GM12892 (cell line): ENCODE results near the gene ALDH18A1.

Experiments
- DNase-seq: peaks from one replicate; pipeline ENCODE4 v3.0.0; 2011; ENCODE audit not compliant: insufficient read length
- FAIRE-seq: peaks from 2 replicates; lab custom pipeline; 2011; peaks lifted over from hg19 to GRCh38; lab: Jason Lieb, UNC
- POLR2A ChIP-seq: IDR thresholded peaks from 2 replicates; pipeline ENCODE4 v1.6.1; 2011; ENCODE audit warnings: low read depth, low read length, control low read depth
- POLR2AphosphoS5 ChIP-seq: IDR thresholded peaks from 2 replicates; pipeline ENCODE4 v1.6.1; 2011; ENCODE audit warnings: low read depth, low read length, control low read depth
- TAF1 ChIP-seq: IDR thresholded peaks from 2 replicates; pipeline ENCODE4 v1.6.1; 2011; ENCODE audit warnings: low read depth, mild to moderate bottlenecking, control low read depth, low read length, borderline replicate concordance

ALDH18A1 gene

DNA sequence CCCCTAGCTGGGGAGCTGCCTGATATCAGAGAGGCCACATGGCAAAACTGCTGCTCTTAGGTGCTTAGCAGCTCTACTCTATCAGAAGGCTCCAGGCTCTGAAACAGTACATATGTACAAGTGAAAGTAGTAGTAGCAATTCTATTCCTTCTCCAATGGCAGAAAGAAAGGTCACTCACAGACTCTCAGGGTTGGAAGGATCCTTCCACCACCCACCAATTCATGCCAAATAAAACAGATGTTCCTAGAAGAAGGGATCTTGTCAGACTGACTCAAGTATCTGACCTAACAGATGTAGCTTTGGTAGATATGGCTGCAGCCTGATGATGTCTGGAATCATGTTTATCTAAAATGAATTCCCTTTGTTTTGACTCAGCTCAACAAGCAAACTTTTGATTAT, 8.0 kb upstream of the ALDH18A1 start:
- DNase-seq, result no peak
- TF ChIP-seq TAF1 (no peak), POLR2AphosphoS5 (no peak), POLR2A (no peak)
- no peak for FAIRE-seq

DNA sequence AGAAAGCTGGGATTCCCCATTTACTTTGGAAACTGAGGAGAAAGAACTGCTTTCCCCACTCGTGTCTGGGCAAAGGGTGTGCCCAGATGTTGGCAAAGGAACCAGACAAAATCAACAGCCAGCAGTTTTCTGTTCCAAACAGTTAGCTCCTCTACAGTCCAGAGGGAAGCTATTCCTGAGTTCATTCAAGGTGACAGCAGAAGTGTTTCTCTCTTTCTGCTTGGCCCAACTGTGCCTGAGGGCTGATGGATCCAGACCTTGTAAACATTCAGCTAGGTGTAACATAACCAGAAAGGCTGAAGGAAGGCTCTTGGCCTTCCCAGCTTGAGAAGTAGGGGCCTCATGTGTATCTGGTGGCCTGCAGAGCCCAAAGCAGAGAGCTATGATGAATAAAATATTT, 7.0 kb upstream of the ALDH18A1 start:
- FAIRE-seq (no peak), DNase-seq (no peak)
- TF ChIP-seq POLR2AphosphoS5 (no peak), TAF1 (no peak), POLR2A (no peak)

DNA sequence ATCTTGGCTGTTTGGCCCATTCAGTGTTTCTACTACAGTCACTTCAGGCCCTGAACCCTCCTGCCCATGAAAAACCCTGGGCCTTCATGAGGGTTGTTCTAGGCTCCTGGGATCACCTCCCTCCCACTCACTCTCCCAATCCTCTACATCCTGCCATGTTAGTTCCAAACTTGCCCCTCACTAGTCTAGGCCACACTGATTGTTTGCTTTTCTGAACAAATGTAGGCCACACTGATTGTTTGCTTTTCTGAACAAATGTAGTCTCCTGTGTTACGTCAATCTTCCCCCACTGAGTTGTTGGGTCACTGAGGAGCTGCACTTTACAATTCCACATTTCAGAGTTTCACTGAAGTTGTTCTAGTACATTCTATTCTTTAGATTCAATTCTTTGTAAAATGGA, 5.3 kb upstream of the ALDH18A1 start:
- DNase-seq, result no peak
- no peak for FAIRE-seq
- TF ChIP-seq POLR2AphosphoS5 (no peak), TAF1 (no peak), POLR2A (no peak)

DNA sequence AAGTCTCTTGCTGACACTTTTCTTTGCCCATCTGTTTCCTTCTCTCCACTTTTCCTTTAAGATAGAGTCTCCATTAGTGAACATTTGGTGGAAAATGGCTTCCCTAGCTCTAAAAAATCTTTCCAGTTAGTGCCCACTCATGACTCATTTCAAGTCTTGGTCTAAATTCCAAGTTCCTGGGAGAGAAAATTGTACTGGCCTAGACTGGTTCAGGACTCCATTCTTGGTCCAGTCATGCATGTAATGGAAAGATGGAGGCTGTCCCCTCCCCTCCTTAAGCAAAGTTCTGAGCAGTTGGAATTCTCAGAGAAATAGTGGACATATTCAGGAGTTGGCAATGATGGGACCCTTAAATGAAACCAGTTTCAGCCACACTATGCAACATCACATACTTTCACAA, 3.8 kb upstream of the ALDH18A1 start:
- no peak for FAIRE-seq
- TF ChIP-seq POLR2AphosphoS5, result no peak
- no peak for TF ChIP-seq TAF1
- no peak for TF ChIP-seq POLR2A
- DNase-seq, result no peak

DNA sequence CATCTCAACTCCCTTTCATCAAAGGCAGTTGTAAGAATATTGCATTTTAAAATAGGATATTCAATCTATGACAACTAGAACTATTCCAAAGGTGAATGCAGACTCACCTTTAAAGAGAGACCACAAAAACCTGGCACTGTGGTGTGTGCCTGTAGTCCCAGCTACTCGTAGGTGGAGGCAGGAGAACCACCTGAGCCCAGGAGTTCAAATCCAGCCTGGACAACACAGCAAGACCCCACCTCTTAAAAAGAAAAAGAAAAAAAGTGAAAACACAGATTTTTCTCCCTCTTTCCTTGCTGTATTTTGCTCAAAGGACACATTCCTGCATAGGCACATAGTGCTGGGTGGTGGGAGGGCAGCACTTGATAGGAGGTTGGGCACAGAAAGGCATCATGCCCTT, 739 bp upstream of the ALDH18A1 start:
- FAIRE-seq, result peak; percentile 48
- DNase-seq, result no peak
- no peak for TF ChIP-seq POLR2AphosphoS5
- no peak for TF ChIP-seq TAF1
- no peak for TF ChIP-seq POLR2A

DNA sequence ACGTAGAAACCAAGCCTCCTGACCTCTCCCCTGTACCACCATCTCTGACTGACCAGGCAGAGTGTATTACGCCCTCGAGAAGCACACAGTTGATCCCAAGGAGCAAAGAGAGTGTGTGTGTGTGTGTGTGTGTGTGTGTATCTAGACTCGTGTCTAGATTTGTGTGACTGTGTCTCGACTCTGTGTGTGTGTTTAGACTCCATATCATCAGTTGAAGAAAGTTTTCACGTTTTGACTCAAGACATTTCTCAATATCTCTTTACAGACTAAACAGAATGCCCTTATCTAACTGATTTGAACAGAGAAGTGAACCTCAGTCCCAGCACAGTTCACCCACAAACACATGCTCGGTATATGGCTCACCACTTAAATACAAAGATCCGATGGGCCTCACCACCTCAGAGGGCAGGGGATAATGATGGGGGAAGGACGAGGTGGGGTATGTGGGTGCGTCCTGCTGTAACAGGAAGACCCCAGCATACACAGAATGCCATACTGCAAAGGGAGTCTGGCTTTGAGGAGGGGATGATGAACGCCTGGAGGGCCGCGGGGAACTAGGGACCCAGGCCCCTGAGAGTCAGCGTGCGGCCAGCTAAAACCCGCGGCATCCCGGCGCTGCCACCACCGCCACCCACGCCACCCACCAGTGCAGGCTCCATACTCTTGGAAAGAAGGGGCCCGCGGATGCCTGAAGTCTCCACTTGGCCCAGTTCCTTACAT, 780 bp downstream of the ALDH18A1 start:
- DNase-seq (no peak), FAIRE-seq (peak; percentile 93)
- TF ChIP-seq TAF1, result no peak
- TF ChIP-seq POLR2AphosphoS5, result no peak
- TF ChIP-seq POLR2A, result no peak

DNA sequence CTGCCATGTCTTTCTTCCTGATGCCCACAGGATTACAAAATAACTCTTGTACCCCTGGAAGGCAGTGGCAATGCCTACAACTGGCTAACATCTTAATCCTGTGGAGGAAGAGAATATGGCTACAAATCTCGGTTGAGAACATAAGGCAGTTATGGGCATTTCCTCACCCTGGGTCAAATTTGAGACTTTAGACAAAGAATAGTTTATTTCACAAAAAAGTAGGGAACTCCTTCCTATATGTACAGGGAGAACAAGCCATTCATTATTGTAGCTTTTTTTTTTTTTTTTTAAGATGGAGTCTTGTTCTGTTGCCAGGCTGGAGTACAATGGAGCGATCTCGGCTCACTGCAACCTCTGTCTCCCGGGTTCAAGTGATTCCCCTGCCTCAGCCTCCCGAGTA, 2.6 kb downstream of the ALDH18A1 start:
- DNase-seq (no peak), FAIRE-seq (no peak)
- TF ChIP-seq TAF1 (no peak), POLR2A (no peak), POLR2AphosphoS5 (no peak)

DNA sequence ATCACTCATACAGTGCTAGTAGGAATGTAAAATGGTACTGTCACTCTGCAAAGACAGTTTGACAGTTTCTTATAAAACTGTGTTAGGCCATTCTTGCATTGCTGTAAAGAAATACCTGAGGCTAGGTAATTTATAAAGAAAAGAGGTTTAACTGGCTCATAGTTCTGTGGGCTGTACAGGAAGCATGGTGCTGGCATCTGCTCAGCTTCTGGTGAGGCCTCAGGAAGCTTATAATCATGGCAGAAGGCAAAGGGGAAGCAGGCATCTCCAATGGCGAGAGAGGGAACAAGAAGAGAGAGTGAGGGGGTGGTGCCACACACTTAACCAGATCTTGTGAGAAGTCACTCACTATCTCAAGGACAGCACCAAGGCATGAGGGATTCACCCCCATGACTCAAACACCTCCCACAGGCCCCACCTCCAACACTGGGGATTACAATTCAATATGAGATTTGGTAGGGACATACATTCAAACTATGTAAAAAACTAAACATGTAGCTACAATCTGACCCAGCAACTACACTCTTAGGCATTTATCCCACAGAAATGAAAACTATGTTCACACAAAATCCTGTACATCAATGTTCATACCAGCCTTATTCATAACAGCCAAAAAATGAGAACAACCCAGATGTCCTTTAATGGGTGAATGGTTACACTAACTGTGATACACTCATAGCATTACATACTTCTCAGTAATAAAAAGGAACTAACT, 5.0 kb downstream of the ALDH18A1 start:
- FAIRE-seq, result no peak
- TF ChIP-seq POLR2A, result no peak
- TF ChIP-seq POLR2AphosphoS5, result no peak
- no peak for TF ChIP-seq TAF1

DNA sequence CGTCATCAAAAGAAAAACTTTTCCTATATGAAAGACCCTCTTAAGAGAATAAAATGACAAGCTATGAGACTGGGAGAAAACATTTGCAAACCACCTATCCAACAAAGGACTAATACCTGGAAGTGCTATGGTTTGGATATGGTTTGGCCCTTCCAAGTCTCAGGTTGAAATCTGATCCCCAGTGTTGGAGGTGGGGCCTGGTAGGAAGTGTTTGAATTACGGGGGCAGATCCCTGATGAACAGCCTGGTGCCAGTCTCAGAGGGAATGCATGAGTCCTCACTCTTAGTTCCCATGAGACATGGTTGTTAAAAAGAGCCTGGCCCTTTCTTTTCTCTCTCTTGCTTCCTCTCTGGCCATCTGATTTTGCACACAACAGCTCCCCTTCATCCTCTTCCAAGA, 6.3 kb downstream of the ALDH18A1 start:
- no peak for FAIRE-seq
- no peak for TF ChIP-seq TAF1
- TF ChIP-seq POLR2AphosphoS5, result no peak
- TF ChIP-seq POLR2A, result no peak
- DNase-seq, result no peak

More for the DNA sequence above, 5.0 kb downstream of the ALDH18A1 start:
- DNase-seq, result no peak

DNA sequence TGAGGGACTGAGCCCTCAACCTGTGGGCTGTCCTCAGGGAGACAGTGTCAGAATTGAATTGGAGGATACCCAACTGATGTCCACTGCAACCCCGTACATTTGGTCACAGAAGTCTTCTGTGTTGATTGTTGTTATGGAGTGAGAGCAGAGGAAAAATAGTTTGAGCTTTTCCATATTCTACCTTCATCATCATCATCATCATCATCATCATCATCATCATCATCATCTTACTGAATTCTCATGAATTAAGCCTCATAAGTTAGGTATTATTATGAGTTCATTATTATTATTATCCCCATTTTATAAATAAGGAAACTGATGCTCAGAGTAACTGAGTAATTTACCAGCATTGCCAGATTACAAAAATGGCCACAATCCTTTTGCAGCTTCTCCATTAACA, 8.4 kb downstream of the ALDH18A1 start:
- TF ChIP-seq TAF1 (no peak), POLR2AphosphoS5 (no peak), POLR2A (no peak)

DNA sequence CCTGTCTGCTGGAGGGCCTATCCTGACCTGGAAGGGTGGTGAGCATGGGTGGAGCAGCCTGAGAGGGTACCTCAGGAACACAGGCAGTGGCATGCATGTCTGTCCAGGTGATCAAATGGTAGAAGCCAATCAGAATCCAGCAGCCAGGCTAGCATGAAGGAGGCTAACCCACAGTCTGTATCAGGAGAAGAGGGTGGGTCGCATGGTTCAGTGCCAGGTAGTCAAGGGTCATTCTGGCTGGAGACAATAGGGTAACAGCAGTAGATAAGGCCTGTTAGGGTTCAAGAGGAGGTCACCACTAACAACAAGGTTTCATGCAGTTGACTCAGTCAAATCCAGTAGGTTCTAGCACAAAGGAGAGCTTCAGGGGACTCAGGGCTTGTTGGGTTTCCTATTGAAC, 10.4 kb downstream of the ALDH18A1 start:
- TF ChIP-seq TAF1 (no peak), POLR2AphosphoS5 (no peak), POLR2A (no peak)
- no peak for FAIRE-seq
- no peak for DNase-seq

More for the DNA sequence above, 8.4 kb downstream of the ALDH18A1 start:
- no peak for FAIRE-seq
- DNase-seq, result no peak

DNA sequence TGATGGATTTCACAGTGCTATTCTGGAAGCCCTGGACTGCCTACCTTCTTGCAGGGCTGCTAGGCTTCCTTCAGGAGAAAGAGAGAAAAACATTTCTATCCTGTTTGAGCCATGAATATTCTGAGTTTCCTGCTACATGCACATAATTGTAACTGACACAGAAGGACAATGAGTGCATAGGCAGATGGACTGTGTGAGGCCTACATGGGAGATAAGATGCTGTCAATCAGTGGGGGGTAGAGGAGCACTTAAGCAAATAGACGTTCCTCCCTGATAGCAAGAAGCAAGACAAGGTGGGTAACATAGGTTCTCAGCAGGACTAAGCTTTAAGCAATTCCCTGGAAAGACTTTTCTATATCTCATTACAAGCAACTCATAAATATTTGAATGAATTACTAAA, 11.6 kb downstream of the ALDH18A1 start:
- FAIRE-seq (no peak), DNase-seq (no peak)
- TF ChIP-seq TAF1, result no peak
- no peak for TF ChIP-seq POLR2AphosphoS5
- TF ChIP-seq POLR2A, result no peak
